Activated CD4-positive, alpha-beta T cell treated with anti-CD3 and anti-CD28 coated beads, Interleukin-2, amount 10 ng/mL, durations not matched to agents 7 days and 5 days (primary cell): Measurements from ENCODE around the gene PKP1. TPM values are rescaled to one million over a fixed set of nuclear protein-coding genes. Genes with fewer than 3 reads are reported as not detected.

ENCODE experiments used
- CTCF ChIA-PET: fragments of 350-600 bp; sonication (Branson Sonifier 250); formaldehyde crosslinking; loops from one replicate; lab custom pipeline; 2021; ENCODE audit warnings: antibody characterized with exemption; lab: Charles Lee
- POLR2A ChIA-PET: fragments of 350-600 bp; sonication (Branson Sonifier 250); formaldehyde crosslinking; loops from one replicate; lab custom pipeline; 2021; ENCODE audit warnings: antibody characterized with exemption; lab: Charles Lee
- DNase-seq: peaks from one replicate; pipeline ENCODE4 v3.0.0-alpha.2; 2020
- H3K27ac Mint-ChIP-seq: one replicate; pipeline ENCODE4 v1.8.0; 2021; ENCODE audit warnings: mild to moderate bottlenecking, moderate library complexity, mixed read lengths
- H3K27me3 Mint-ChIP-seq: one replicate; pipeline ENCODE4 v1.8.0; 2021; ENCODE audit warnings: mixed read lengths
- H3K36me3 Mint-ChIP-seq: one replicate; pipeline ENCODE4 v1.8.0; 2021; ENCODE audit warnings: low read depth, mixed read lengths
- H3K4me1 Mint-ChIP-seq: one replicate; pipeline ENCODE4 v1.8.0; 2021; ENCODE audit warnings: mixed read lengths
- H3K4me3 Mint-ChIP-seq: one replicate; pipeline ENCODE4 v1.8.0; 2021; ENCODE audit warnings: mild to moderate bottlenecking, moderate library complexity, mixed read lengths
- H3K9me3 Mint-ChIP-seq: one replicate; pipeline ENCODE4 v1.8.0; 2021; ENCODE audit warnings: mixed read lengths
- total RNA-seq, 2 experiments: library from RNA; stranded (reverse); gene quantifications; one replicate each; pipeline ENCODE4 v1.2.3, GENCODE V29; 2021

PKP1 gene
- total RNA-seq, 2 experiments from 2014 or later: not detected

- Mint-ChIP-seq H3K4me3 (no peak overlapping the region), H3K36me3 (no peaks in the 10 kb centered on the region), H3K27me3 (peaks cover 28% of the 10 kb centered on the region), H3K9me3 (no peaks in the 10 kb centered on the region), H3K27ac (no peak overlapping the region), H3K4me1 (peaks cover 2% of the 10 kb centered on the region)
- no peak for DNase-seq
- POLR2A ChIA-PET: no interaction called here
- CTCF ChIA-PET: no interaction called here
These were observed 19.2 kb upstream of the PKP1 start for GRCh38 chr1:201264072-201264471.

DNA sequence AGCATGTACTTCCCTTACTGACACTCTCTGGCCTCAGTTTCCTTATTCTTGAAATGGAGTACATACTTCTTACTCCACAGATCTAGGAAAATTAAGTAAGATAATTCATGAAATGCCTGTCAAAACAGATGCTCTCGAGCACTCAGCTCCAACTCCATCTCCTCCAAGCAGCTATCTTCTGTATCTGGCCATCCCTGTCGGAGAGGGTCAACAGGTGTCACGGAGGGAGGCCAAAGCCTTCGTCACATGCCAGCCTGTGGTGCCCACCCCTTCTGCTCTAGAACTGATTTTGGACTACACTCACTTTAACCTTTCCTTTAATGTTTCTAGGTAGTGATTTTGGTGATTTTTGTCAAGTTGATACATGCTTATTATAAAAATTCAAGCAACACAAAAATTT, 18.8 kb upstream of the PKP1 start:
- peaks cover 28% of the 10 kb centered on the region for H3K27me3 Mint-ChIP-seq
- no peaks in the 10 kb centered on the region for H3K9me3 Mint-ChIP-seq
- no peak for DNase-seq
- ChIA-PET POLR2A (no interaction called here), CTCF (no interaction called here)
- no peak overlapping the region for H3K27ac Mint-ChIP-seq
- no peaks in the 10 kb centered on the region for H3K36me3 Mint-ChIP-seq
- H3K4me1 Mint-ChIP-seq: peaks cover 2% of the 10 kb centered on the region
- H3K4me3 Mint-ChIP-seq: no peak overlapping the region

DNA sequence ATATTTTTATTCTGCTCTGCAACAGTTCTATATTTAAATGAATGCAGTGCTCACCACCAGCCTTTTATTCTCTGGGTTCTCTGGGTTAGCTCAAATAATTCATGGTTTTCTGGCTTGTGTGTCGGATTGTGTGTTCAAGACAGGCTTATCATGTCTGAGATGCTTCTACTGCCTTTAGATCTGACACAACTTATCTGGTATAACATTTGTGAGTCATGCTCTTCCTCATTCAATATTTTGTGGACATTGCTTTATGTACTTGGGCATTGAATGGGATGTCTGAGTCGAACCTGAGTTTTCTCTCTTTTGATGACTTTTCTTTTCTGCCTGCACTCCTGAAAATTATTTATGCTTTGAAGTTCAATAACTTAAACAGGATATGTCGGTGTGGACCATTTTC, 17.6 kb upstream of the PKP1 start:
- H3K27me3 Mint-ChIP-seq: peaks cover 24% of the 10 kb centered on the region
- H3K4me3 Mint-ChIP-seq: no peak overlapping the region
- H3K27ac Mint-ChIP-seq: no peak overlapping the region
- DNase-seq: no peak
- H3K9me3 Mint-ChIP-seq: no peaks in the 10 kb centered on the region
- CTCF ChIA-PET: no interaction called here
- H3K36me3 Mint-ChIP-seq: no peaks in the 10 kb centered on the region
- no peaks in the 10 kb centered on the region for H3K4me1 Mint-ChIP-seq
- POLR2A ChIA-PET: no interaction called here

DNA sequence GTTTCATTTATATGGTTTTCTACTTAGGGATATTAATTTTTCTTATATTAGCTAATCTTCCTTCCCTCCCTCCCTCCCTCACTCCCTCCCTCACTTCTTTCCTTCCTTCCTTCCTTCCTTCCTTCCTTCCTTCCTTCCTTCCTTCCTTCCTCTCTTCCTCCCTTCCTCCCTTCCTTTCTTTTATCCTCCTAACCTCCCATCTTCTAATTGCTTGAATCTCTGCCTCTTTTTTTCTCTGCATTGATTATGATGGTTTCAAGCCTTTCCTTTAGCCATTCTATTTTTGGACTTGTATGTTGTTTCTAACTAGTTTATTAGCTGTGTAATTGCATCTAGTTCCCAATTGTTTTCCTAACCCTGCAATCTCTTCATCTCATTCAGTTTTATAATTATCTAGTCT, 17.0 kb upstream of the PKP1 start:
- Mint-ChIP-seq H3K27ac (no peak overlapping the region), H3K4me1 (no peaks in the 10 kb centered on the region), H3K4me3 (no peak overlapping the region), H3K27me3 (peaks cover 22% of the 10 kb centered on the region), H3K36me3 (no peaks in the 10 kb centered on the region), H3K9me3 (no peaks in the 10 kb centered on the region)
- CTCF ChIA-PET: no interaction called here
- no peak for DNase-seq
- POLR2A ChIA-PET: no interaction called here

- peak; percentile 0 for DNase-seq
- ChIA-PET POLR2A (no interaction called here), CTCF (no interaction called here)
- Mint-ChIP-seq H3K4me1 (no peaks in the 10 kb centered on the region), H3K4me3 (no peak overlapping the region), H3K27me3 (peaks cover 22% of the 10 kb centered on the region), H3K9me3 (no peaks in the 10 kb centered on the region), H3K36me3 (no peaks in the 10 kb centered on the region), H3K27ac (no peak overlapping the region)
These were observed 16.5 kb upstream of the PKP1 start for GRCh38 chr1:201266774-201267173.

GRCh38 chr1:201267481-201268229, 15.7 kb upstream of the PKP1 start:
- Mint-ChIP-seq H3K9me3 (no peaks in the 10 kb centered on the region), H3K36me3 (no peaks in the 10 kb centered on the region), H3K27ac (no peak overlapping the region), H3K27me3 (peaks cover 22% of the 10 kb centered on the region), H3K4me3 (no peak overlapping the region), H3K4me1 (no peaks in the 10 kb centered on the region)
- CTCF ChIA-PET: no interaction called here
- peak; percentile 3 for DNase-seq
- POLR2A ChIA-PET: no interaction called here

DNA sequence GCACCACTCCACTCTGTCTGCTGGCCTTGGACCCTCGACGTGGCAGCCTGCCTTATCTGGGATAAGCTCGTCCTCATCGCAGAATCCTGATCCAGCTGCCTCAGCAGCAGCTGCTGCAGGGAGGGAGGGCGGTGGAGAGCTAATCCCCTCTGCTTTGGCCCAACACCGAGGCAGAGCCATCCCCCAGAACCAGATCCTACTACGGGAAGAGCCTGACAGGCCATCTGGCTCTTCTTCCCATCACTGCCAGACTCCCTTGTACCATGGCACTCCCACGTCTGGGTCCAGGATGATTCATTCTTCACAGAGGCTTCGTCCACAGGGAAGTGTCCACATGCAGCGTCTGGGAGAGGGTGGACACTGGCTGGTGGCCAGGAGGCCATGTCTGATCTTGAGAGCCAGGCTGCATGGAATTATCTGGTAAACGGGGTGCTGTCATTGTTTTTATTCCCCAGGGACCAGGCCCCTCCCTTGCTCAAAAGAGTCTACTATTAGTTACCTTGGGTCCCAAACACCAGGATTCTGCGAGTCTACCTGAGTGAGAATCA, 14.6 kb upstream of the PKP1 start:
- no peak overlapping the region for H3K4me3 Mint-ChIP-seq
- H3K36me3 Mint-ChIP-seq: no peaks in the 10 kb centered on the region
- ChIA-PET POLR2A (no interaction called here), CTCF (no interaction called here)
- H3K27ac Mint-ChIP-seq: no peak overlapping the region
- no peaks in the 10 kb centered on the region for H3K9me3 Mint-ChIP-seq
- no peak for DNase-seq
- H3K27me3 Mint-ChIP-seq: peaks cover 22% of the 10 kb centered on the region
- no peaks in the 10 kb centered on the region for H3K4me1 Mint-ChIP-seq

DNA sequence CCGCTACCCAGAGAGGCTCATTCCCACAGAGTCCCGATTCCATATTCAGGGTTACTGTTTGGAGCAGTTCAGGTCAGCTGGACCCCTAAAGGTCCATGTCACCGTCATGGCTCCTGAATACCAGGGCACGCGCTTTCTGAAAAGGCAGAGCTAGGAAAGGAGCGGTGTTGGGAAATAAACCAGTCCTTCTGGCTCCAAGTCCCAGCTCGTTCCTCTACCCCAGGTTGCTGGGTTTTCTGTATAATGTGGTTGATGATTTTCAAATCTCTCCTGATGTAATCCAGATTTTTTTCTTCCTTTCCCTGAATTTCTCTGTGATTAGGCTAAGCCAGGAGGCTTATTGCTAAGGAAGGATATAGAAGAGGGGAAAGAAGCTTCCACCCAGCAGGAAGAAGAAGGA, 14.0 kb upstream of the PKP1 start:
- ChIA-PET POLR2A (no interaction called here), CTCF (no interaction called here)
- DNase-seq: no peak
- Mint-ChIP-seq H3K9me3 (no peaks in the 10 kb centered on the region), H3K27me3 (peaks cover 22% of the 10 kb centered on the region), H3K4me3 (no peak overlapping the region), H3K4me1 (no peaks in the 10 kb centered on the region), H3K27ac (no peak overlapping the region), H3K36me3 (no peaks in the 10 kb centered on the region)

GRCh38 chr1:201269900-201270410, 13.4 kb upstream of the PKP1 start:
- Mint-ChIP-seq H3K36me3 (no peaks in the 10 kb centered on the region), H3K9me3 (no peaks in the 10 kb centered on the region)
- POLR2A ChIA-PET: no interaction called here

DNA sequence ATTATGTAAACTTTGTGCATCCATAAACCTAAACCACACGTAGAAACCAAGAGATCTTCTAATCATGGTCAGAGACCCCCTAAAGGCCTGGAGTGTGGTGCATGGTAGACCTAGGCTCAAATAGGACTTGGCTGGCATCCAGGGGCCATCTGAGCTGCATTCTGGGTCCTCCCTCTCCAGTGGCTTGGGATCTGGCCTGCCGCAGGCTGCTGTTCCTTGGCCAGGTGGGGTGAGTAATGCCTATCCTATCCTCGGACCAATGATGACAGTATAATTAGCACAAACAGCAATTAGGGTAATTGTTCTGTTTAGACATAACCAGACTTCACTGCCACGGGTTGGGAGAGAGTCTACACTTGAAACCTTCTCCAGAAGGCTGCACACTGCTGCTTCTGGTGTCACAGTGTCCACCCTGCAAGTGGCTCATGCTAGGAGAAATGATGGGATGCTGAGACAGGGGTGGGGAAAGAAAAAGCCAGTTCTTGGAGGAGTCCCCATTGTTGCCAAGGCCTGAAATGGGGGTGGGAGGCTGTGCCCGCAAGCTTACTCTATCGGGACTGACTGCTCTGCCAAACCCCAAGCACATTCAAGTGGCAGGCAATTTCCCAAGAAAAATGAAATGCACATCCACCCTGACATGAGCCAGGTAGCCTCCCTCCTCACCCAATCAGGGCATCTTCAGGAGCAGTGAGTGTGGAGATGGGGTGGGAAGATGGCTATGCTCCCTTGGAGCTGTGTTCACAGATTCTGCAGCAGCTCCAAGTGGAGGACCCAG, 12.5 kb upstream of the PKP1 start:
- ChIA-PET CTCF (interaction anchor here (1.0 to 1.4 kb wide), 2 partner anchors 11 to 20 kb away, joined by 3 read pairs; no protein-coding TSS in a partner anchor), POLR2A (no interaction called here)
- no peaks in the 10 kb centered on the region for H3K36me3 Mint-ChIP-seq
- DNase-seq: no peak
- no peak overlapping the region for H3K27ac Mint-ChIP-seq
- no peak overlapping the region for H3K4me3 Mint-ChIP-seq
- H3K9me3 Mint-ChIP-seq: no peaks in the 10 kb centered on the region
- no peaks in the 10 kb centered on the region for H3K4me1 Mint-ChIP-seq
- H3K27me3 Mint-ChIP-seq: peaks cover 14% of the 10 kb centered on the region

More at GRCh38 chr1:201269900-201270410, 13.4 kb upstream of the PKP1 start:
- no peak overlapping the region for H3K4me3 Mint-ChIP-seq
- CTCF ChIA-PET: no interaction called here
- DNase-seq: no peak
- H3K4me1 Mint-ChIP-seq: no peaks in the 10 kb centered on the region
- H3K27me3 Mint-ChIP-seq: peaks cover 18% of the 10 kb centered on the region
- H3K27ac Mint-ChIP-seq: no peak overlapping the region

- ChIA-PET CTCF (interaction anchor here (0.6 kb wide), 1 partner anchor 177 kb away, joined by 3 read pairs; no protein-coding TSS in a partner anchor), POLR2A (no interaction called here)
- DNase-seq: no peak
- Mint-ChIP-seq H3K4me3 (no peak overlapping the region), H3K9me3 (no peaks in the 10 kb centered on the region), H3K36me3 (no peaks in the 10 kb centered on the region), H3K4me1 (no peaks in the 10 kb centered on the region), H3K27ac (no peak overlapping the region), H3K27me3 (peaks cover 5% of the 10 kb centered on the region)
These were observed 10.5 kb upstream of the PKP1 start for GRCh38 chr1:201272799-201273198.

DNA sequence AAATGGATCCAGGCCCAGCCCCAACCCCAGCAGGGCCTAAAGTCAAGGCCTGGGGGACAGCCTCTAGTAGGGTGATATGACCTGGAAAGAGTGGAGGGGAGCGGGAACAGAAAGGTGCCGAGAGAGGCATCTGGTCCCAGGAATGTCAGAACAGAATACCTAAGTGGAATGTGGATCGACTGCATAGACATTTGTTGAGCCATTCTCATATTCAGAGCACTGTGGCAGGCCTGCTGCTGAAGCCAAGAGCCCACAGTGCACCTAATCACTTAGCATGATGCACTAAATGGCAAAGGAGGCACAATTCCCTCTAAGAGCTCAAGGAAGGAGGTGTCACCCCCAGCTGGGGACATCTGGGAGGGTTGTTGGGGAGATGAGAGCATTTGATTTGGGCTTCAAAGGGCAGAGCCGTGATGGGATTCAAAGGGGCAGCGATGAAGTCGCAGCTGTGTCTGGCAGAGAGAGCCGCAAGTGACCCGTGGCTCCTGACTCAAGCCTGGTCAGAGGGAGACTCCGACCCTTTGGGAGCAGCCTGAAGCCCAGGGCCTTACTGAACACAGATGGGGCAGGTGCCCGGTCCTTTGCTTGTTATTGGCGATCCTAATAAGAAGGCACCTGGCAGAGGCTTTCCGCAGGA, 8.6 kb upstream of the PKP1 start:
- no peak overlapping the region for H3K27ac Mint-ChIP-seq
- CTCF ChIA-PET: no interaction called here
- H3K4me1 Mint-ChIP-seq: no peaks in the 10 kb centered on the region
- POLR2A ChIA-PET: no interaction called here
- no peaks in the 10 kb centered on the region for H3K9me3 Mint-ChIP-seq
- no peak for DNase-seq
- no peak overlapping the region for H3K4me3 Mint-ChIP-seq
- H3K36me3 Mint-ChIP-seq: no peaks in the 10 kb centered on the region
- peaks cover 4% of the 10 kb centered on the region for H3K27me3 Mint-ChIP-seq

DNA sequence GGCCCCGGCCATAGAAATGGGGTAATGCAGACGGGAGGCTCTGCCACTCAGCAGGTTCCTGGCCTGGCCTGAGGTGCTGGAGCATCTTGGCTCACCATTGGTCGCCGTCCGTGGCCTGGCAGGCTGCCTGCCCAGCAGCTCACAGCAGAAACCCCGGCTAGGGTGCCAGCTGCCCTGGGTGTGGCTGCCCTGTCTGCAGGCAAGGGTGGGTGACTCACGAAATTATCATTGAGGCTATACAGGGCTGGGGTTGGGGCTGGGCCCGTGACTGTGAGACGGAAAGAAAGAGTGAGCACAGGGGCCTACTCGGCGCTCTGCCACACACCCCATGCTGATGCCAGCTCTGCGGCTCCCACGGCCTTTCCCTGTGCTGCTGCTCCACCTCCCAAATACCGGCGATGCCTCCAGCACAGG, 8.0 kb upstream of the PKP1 start:
- DNase-seq: no peak
- CTCF ChIA-PET: no interaction called here
- Mint-ChIP-seq H3K9me3 (no peaks in the 10 kb centered on the region), H3K27me3 (peaks cover 8% of the 10 kb centered on the region), H3K27ac (no peak overlapping the region), H3K4me3 (no peak overlapping the region), H3K4me1 (no peaks in the 10 kb centered on the region), H3K36me3 (no peaks in the 10 kb centered on the region)
- POLR2A ChIA-PET: no interaction called here
